GM19023 (cell line): Measurements from ENCODE around the gene FAM229A.
"Not testable (repeated sequence)": the region's sequence is repeated elsewhere in the genome, so short reads cannot be mapped to it uniquely, and the experiment has no call there.

Experiments used
- ATAC-seq: cut with Tn5 transposase; IDR thresholded peaks from one replicate; pipeline ENCODE4 v1.9.1; 2021; ENCODE audit warnings: mild to moderate bottlenecking, moderate library complexity; ENCODE audit not compliant: unreplicated experiment

FAM229A gene

DNA sequence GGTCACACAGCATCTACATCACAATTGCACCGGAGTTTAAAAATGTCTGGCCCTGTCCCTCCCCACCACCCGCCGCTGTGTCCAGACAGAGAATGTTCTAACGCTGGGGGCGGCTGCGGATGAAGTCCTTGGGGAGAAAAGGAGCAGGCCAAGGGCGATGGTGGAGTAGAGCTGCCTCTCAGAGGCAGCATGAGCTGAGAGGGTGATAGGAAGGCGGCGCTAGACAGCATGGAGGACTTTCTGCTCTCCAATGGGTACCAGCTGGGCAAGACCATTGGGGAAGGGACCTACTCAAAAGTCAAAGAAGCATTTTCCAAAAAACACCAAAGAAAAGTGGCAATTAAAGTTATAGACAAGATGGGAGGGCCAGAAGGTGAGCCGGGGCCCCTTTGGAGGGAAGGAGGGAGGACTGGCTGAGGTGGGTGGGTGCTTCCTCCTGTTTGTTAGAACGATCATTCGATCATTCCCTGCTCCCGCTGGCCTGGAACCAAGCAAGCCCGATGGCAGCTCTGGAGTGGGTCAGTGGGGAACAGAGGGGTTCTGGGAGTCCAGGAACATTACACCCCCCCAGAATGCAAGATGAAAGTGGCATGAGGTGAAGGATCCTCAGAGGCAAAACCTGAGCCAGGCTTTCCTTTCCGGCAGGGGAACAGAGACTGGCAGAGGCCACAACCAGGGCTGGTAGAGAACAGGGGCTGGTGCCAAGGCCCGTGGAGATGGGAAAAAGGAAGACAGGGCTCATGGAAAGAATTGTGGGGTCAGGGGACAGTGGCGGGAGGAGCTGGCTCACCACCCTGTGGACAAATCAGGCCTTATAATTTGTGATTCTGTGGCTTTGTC lies at the start of gene FAM229A, which contains the start of gene TSSK3:
FAM229A (minus strand) TSS at position 12 of the 840 bp plus-strand sequence. CDS start 394 bp downstream, outside the sequence.
TSSK3 (plus strand) TSS at position 66 of the 840 bp plus-strand sequence; CDS start at position 229, 163 bp downstream.
- ATAC-seq, result no peak

GRCh38 chr1:32411261-32411660 lies 49.0 kb upstream of the FAM229A start:
- ATAC-seq, result no peak

DNA sequence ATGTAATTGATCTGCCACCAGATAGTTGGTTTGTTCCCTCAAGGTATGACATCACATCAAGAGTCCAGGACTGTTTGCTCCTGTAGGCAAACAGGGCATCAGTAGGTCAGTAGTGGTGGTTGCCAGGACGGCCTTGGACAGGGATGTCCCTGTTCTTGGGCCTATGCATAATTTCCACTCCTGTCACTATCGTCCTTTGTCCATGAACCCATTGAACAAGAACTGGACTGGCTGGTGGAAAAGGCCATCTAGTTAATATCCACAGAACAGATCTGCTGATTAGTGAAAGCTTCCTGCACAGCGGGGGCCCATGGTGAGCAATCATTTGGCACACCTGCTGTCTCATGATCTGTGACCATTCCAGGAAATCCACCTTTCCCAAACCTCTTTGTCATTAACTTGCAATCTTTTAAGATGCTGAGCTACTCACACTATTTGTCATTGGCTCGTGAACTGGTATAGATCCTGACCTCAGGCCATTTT lies 44.4 kb upstream of the FAM229A start:
- no peak for ATAC-seq

DNA sequence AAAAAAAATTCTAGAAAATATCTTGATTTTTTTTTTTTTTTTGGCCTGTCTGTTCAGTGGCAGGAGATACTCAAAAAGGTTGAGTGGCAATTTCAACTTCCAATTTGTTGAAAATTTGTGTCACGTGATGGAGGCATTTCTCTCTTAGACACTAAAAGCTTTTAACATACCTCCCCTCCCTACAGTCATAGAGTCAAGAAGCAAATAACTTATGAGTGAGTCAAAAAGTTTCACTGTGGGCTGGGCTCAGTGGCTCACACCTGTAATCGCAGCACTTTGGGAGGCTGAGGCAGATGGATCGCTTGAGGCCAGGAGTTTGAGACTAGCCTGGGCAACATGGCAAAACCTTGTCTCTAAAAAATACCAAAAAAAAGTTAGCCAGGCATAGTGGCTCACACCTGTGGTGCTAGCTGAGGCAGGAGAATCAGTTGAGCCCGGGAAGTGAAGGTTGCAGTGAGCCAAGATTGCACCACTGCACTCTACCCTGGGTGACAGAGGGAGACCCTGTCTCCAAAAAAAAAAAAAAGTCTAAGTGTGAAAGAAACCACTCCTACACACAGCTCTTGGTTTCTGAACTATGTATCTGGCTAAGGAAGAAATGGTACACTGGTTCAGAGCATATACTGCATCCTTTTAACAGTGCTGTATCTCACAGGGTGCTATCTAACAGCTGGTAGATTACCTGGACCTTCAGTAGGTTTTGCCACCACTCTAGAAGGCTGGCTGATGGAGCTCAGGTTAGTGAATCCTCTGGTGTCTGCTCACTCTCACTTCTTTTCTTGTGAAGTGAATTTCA lies 43.6 kb upstream of the FAM229A start:
- no peak for ATAC-seq

GRCh38 chr1:32404946-32405345 lies 42.7 kb upstream of the FAM229A start:
- ATAC-seq, result no peak

GRCh38 chr1:32400876-32401631 lies 38.8 kb upstream of the FAM229A start:
- no peak for ATAC-seq

DNA sequence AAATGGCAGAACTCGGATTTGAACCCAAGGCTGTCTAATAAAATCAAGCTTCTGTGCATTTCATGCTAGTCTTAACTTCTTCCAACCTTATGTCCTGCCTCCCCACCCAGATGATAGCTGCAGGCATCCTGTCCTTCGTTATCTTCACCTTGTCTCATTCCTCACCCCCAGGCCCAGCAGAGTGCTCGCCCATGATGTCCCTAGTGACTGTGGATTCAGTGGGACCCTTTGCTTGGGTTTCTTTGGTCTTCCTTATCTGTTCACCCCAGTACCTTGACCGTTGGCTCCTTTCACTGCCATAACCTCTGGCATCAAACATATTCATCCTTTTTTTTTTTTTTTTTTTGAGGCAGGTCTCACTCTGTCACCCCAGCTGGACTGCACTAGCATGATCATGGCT lies 37.6 kb upstream of the FAM229A start:
- no peak for ATAC-seq

DNA sequence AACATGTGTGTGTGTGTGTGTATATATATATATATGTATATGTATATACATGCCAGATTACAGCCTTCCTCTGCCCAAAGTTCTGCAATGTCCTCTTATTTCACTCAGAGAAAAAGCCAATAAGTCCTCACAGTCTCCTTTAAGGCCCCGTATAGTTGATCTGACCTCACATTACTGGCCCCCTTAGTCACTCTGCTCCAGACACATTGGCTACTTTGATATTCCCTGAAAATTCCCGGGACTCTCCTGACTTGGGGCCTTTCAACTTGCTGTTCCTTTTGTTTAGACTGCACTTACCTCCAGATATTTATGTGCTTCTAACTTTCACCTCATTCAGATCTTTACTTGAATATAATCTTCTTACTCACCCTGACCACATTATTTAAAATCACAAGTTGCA lies 36.1 kb upstream of the FAM229A start:
- no peak for ATAC-seq

DNA sequence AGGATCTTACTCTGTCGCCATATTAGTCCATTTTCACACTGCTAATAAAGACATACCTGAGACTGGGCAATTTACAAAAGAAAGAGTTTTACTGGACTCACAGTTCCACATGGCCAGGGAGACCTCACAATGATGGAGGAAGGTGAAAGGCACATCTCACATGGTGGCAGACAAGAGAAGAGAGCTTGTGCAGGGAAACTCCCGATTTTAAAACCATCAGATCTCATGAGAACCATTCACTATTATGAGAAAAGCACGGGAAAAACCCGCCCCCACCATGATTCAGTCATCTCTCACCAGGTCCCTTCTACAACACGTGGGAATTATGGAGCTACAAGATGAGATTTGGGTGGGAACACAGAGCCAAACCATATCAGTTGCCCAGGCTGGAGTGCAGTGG lies 34.2 kb upstream of the FAM229A start:
- not testable (repeated sequence) for ATAC-seq

DNA sequence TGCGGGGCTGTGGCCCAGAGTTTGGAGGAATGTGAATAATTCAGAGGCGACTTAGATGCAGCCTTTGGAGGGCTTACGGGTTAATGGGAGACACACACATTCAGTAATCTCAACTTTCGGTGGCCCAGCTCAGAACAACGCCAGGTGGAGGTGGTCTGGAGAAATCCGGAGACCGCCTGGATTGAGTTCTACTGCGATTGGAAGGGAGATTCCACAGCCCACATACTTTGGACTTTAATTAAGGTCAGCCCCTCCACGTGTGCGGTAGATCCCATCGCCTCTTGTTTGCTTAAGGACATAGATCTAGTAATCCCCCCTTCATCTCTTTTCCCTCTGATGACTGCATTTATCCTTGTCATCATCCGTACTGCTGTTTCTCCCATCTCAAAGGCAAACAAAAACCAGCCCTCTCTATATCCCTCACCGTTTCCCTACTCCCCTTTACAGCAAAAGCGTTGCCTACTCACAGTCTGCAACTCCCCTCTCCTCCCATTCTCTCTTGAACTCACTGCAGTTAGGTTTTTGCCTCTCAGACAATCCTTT lies 32.7 kb upstream of the FAM229A start:
- peak; percentile 1 for ATAC-seq

DNA sequence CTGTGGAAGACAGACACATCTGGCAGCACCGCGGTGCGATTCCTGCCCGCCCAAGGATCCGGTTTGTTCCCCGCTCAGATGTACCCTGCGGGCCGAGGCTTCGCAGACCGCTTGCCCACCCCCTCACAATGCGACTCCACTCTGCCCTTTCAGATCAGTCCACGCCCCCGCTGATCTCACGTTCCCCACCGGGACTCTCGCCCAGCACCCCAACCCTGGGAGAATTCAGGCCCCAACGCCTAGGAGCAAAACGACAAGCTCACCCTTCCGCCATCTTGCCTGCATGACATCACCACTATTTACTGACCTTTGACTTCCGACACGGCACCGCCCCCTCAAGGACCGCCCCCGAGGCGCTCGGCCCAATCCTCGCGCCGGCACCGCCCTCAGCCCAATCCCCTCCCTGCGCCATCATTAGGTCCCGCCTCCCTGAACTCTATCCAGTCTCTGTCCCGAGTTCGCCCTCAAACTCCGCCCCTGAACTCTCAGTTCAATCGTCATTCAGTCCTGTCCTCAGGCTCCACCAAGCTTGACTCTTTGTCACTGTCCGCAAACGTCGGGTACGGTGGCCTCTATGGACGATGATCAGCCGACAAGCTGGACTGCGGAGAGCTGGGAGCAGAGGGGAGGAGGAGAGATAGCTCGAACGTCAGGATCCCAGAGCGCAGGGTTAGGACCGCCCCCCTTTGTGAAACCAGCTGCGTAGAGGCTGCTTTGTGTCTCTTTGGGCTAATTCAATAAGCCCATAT lies 32.0 kb upstream of the FAM229A start, which contains the start of gene BSDC1:
BSDC1 (minus strand) TSS at position 301 of the 749 bp plus-strand sequence; CDS start at position 274, 27 bp downstream.
- ATAC-seq, result peak; percentile 95

DNA sequence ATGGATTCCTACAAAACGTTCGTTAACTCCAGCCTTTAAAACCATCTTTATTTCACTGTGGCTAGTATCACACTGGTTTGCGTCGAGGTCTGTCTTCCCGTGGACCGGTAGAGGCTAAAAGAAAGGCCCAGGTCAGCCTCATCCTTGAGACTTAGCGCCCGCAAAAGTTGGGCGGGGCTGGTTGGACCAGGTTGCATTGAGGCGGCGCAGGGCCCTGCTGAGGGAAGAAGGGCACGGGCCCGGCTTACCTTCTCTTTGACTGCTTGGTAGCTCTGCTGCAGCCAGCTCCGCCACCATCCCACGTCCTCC lies 31.5 kb upstream of the FAM229A start:
- ATAC-seq, result peak; percentile 11

GRCh38 chr1:32393136-32393535 lies 30.9 kb upstream of the FAM229A start:
- no peak for ATAC-seq

DNA sequence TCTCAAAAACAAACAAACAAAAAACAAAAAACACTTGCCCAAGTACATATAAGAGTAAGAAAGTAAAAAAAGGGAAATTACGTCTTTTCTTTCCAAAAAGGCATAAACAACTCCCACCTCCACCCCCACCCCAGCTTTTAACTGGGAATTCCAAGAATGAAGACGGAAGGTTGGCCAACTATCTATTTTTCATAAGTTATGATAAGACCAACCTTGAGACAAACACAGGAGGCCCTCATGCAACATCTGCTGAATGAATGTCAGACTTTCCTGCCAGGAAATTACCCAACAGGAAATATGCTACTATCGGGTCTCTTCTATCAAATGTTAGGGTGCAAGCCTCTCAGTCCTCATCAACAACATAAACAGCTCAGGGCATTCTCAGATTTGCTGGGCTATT lies 30.0 kb upstream of the FAM229A start:
- ATAC-seq, result no peak

- no peak for ATAC-seq
Measured at GRCh38 chr1:32390904-32391870, 28.9 kb upstream of the FAM229A start.

GRCh38 chr1:32388641-32389040 lies 26.4 kb upstream of the FAM229A start:
- no peak for ATAC-seq

GRCh38 chr1:32386676-32387392 lies 24.5 kb upstream of the FAM229A start:
- no peak for ATAC-seq

DNA sequence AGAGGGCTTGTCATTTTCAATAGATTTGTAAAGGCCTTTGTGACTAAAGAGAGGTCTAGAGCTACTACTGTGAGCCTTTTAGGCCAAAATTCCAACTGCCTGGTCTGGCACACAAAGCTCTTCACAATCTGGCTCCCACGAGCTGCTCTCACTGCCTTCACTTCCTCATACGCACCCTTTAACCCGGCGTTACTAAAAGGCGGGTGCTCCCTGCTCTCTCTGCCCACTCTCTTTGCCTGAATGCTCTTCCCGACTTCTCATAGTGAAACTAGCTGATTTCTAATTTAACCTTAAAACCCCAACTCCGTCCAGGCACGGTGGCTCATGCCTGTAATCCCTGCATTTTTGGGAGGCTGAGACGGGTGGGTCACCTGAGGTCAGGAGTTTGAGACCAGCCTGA lies 17.8 kb upstream of the FAM229A start:
- ATAC-seq, result no peak
